ENCODE measurements around the gene MEGF11.
"Not testable (repeated sequence)": the region's sequence is repeated elsewhere in the genome, so short reads cannot be mapped to it uniquely, and the experiment has no call there.

Gene MEGF11

GRCh38 chr15:65910341-65910740, 343.2 kb downstream of the MEGF11 start:
- DNase-seq = no peak

- no peak for DNase-seq
These were observed 343.7 kb downstream of the MEGF11 start for GRCh38 chr15:65909831-65910230.

- DNase-seq = no peak
These were observed 344.7 kb downstream of the MEGF11 start for GRCh38 chr15:65908876-65909275.

GRCh38 chr15:65907661-65908060, 345.9 kb downstream of the MEGF11 start:
- no peak for DNase-seq

GRCh38 chr15:65906396-65906795, 347.2 kb downstream of the MEGF11 start:
- DNase-seq = no peak

- DNase-seq = no peak
These were observed 349.2 kb downstream of the MEGF11 start for GRCh38 chr15:65904301-65904700.

- DNase-seq = no peak
These were observed 350.1 kb downstream of the MEGF11 start for GRCh38 chr15:65903296-65904073.

GRCh38 chr15:65902373-65902772, 351.2 kb downstream of the MEGF11 start:
- DNase-seq = peak; percentile 98

GRCh38 chr15:65901836-65902235, 351.7 kb downstream of the MEGF11 start:
- no peak for DNase-seq

GRCh38 chr15:65901336-65901735, 352.2 kb downstream of the MEGF11 start:
- no peak for DNase-seq

- no peak for DNase-seq
These were observed 353.1 kb downstream of the MEGF11 start for GRCh38 chr15:65900488-65900887.

- no peak for DNase-seq
These were observed 357.3 kb downstream of the MEGF11 start for GRCh38 chr15:65896236-65896635.

- no peak for DNase-seq
These were observed 360.5 kb downstream of the MEGF11 start for GRCh38 chr15:65893060-65893459.

- no peak for DNase-seq
These were observed 364.6 kb downstream of the MEGF11 start for GRCh38 chr15:65888981-65889380.

- no peak for DNase-seq
These were observed 366.0 kb downstream of the MEGF11 start for GRCh38 chr15:65887565-65887964.

GRCh38 chr15:65885668-65886218, 367.8 kb downstream of the MEGF11 start:
- no peak for DNase-seq

- no peak for DNase-seq
These were observed 369.0 kb downstream of the MEGF11 start for GRCh38 chr15:65884511-65884910.

- no peak for DNase-seq
These were observed 370.0 kb downstream of the MEGF11 start for GRCh38 chr15:65883571-65883970.

- DNase-seq = no peak
These were observed 371.6 kb downstream of the MEGF11 start for GRCh38 chr15:65881766-65882434.

GRCh38 chr15:65877749-65878148, 375.8 kb downstream of the MEGF11 start:
- no peak for DNase-seq

GRCh38 chr15:65875458-65875857, 378.1 kb downstream of the MEGF11 start:
- no peak for DNase-seq

- no peak for DNase-seq
These were observed 380.3 kb downstream of the MEGF11 start for GRCh38 chr15:65873256-65873655.

- DNase-seq = not testable (repeated sequence)
These were observed 381.0 kb downstream of the MEGF11 start for GRCh38 chr15:65872596-65872995.

- not testable (repeated sequence) for DNase-seq
These were observed 381.7 kb downstream of the MEGF11 start for GRCh38 chr15:65871886-65872285.
